Spleen (tissue), 11 donors: ENCODE results near the gene SLC9A7. TPM values are rescaled to one million over a fixed set of nuclear protein-coding genes. Genes with fewer than 3 reads are reported as not detected.

ENCODE experiments used
- DNase-seq: peaks from one replicate; pipeline ENCODE4 v3.0.0-alpha.2; 2020
- H3K27ac ChIP-seq, 8 donors: fragments of 200-600 bp; sonication (generic) in 7 of 8; 1 replicate in 4 of 8; 2 replicates in 4 of 8; pipeline versions ENCODE4 v1.5.0 to v1.8.0; 2016 to 2021; ENCODE audit warnings: inconsistent platforms in 4 of 8, mild to moderate bottlenecking in 4 of 8, moderate library complexity in 1 of 8
- H3K27me3 ChIP-seq, 7 donors: fragments of 200-600 bp; sonication (generic) in 6 of 7; replicated peaks in 1 of 7; 1 replicate in 4 of 7; 2 replicates in 3 of 7; pipeline versions ENCODE4 v1.5.0 to v1.8.0; 2016 to 2021; ENCODE audit warnings: inconsistent platforms in 3 of 7, mild to moderate bottlenecking in 1 of 7
- H3K36me3 ChIP-seq, 6 donors: fragments of 200-600 bp; sonication (generic) in 5 of 6; 1 replicate in 4 of 6; 2 replicates in 2 of 6; pipeline versions ENCODE4 v1.5.0 to v1.8.0; 2016 to 2021; ENCODE audit warnings: inconsistent platforms in 2 of 6
- H3K4me1 ChIP-seq, 6 donors: fragments of 200-600 bp; sonication (generic) in 5 of 6; 1 replicate in 3 of 6; 2 replicates in 3 of 6; pipeline versions ENCODE4 v1.5.0 to v1.8.0; 2016 to 2021; ENCODE audit warnings: inconsistent platforms in 3 of 6
- H3K4me3 ChIP-seq, 8 donors: fragments of 200-600 bp; sonication (generic) in 7 of 8; 1 replicate in 4 of 8; 2 replicates in 4 of 8; pipeline versions ENCODE4 v1.5.0 to v1.8.0; 2016 to 2021; ENCODE audit warnings: inconsistent platforms in 4 of 8, mild to moderate bottlenecking in 4 of 8, moderate library complexity in 2 of 8
- H3K9me3 ChIP-seq, 8 donors: fragments of 200-600 bp; sonication (generic) in 7 of 8; 1 replicate in 4 of 8; 2 replicates in 4 of 8; pipeline versions ENCODE4 v1.5.0 to v1.8.0; 2016 to 2021; ENCODE audit warnings: inconsistent platforms in 4 of 8
- CTCF ChIP-seq, 11 experiments: fragments of 200-600 bp in 7 of 11; fragments of 450-650 bp in 4 of 11; sonication (generic) in 4 of 11; IDR thresholded peaks in 8 of 11; conservative IDR thresholded peaks in 3 of 11; 1 replicate in 7 of 11; 2 replicates in 4 of 11; pipeline versions ENCODE4 v1.4.0 to v1.8.0; 2016 to 2021; ENCODE audit warnings: antibody characterized with exemption in 11 of 11, inconsistent platforms in 4 of 11, mild to moderate bottlenecking in 1 of 11
- POLR2A ChIP-seq, 3 donors: fragments of 450-650 bp; IDR thresholded peaks; one replicate each; pipeline ENCODE4 v1.5.1; 2017; ENCODE audit warnings: antibody characterized with exemption in 3 of 3, mild to moderate bottlenecking in 1 of 3
- POLR2AphosphoS5 ChIP-seq, 3 donors: sonication (generic); formaldehyde crosslinking; IDR thresholded peaks; one replicate each; pipeline ENCODE4 v1.5.1; 2017; ENCODE audit warnings: antibody characterized with exemption in 3 of 3
- WGBS, 5 donors: extraction: QIAGEN DNeasy Blood & Tissue Kit in 3 of 5; methylation state at CpG; one replicate each; pipeline versions ENCODE4 v1.1.5 to v1.1.7; 2013 to 2018; 5-methylcytosine and 5-hydroxymethylcytosine counted together
- intact Hi-C: fragments of 100-400 bp; cut with DNase I; formaldehyde crosslinking; loops from one replicate; pipeline ENCODE4 v1.15.0; 2023; ENCODE audit warnings: low total_unique reads
- polyA plus RNA-seq, 3 donors: library from polyadenylated mRNA; stranded (reverse); fragments of 200-250 nt; gene quantifications; one replicate each; pipeline ENCODE4 v1.2.1, GENCODE V29; 2013
- total RNA-seq, 7 donors: library from RNA; depleted of rRNA in 3 of 7; stranded (reverse); fragments of >200 nt in 3 of 7; fragmentation: NEBNext Ultra II Directional in 4 of 7; extraction: Animal tissue kit (Norgen Biotek cat#: 25700) in 4 of 7; gene quantifications; one replicate each; pipeline versions ENCODE4 v1.1.0 to v1.2.1, GENCODE V29; 2016 to 2021
- donor health status: healthy with polysubstance abuse.
- donor health status: DM: no; HTN: no; CAD: no; lungs with moderate emphysema.
- donor health status: DM: no; HTN: no; CAD: no.
- donor health status: Bipolar disorder and iron deficiency.
- donor health status: healthy.
- donor health status: DM: no; HTN: no; CAD: no.
- donor health status: DM: yes; HTN: yes; CAD: no.

SLC9A7 gene
- total and polyA plus RNA-seq, 10 donors, result 3.2 to 25.2 (median 11.1) TPM

- H3K9me3 ChIP-seq, result peaks cover 4 to 50% (median 23%) of the 10 kb centered on the region in 8 donors
- 16 to 79% (median 45%) methylated on average over 2 of the region's 2 CpGs for WGBS, 5 donors
- no peak overlapping the region for H3K27ac ChIP-seq
- TF ChIP-seq POLR2AphosphoS5 (IDR thresholded peaks at IDR 0.05), result no peak
- no peak for TF ChIP-seq CTCF (IDR thresholded peaks at IDR 0.05 in 8 of 11, conservative IDR thresholded peaks at IDR 0.05 in 3 of 11)
- no peak for TF ChIP-seq POLR2A (IDR thresholded peaks at IDR 0.05)
- H3K36me3 ChIP-seq, result no peaks in the 10 kb centered on the region
- H3K4me1 ChIP-seq, result no peaks in the 10 kb centered on the region
- no peak for DNase-seq
- H3K4me3 ChIP-seq, result no peak overlapping the region
- intact Hi-C loops, result no loop called here
- H3K27me3 ChIP-seq, result no peaks in the 10 kb centered on the region
Observed at GRCh38 chrX:46737462-46737861, 21.5 kb downstream of the SLC9A7 start.

- no peaks in the 10 kb centered on the region for H3K27me3 ChIP-seq
- no peak overlapping the region for H3K27ac ChIP-seq
- TF ChIP-seq CTCF (IDR thresholded peaks at IDR 0.05 in 8 of 11, conservative IDR thresholded peaks at IDR 0.05 in 3 of 11), result no peak
- TF ChIP-seq POLR2AphosphoS5 (IDR thresholded peaks at IDR 0.05), result no peak
- no peak overlapping the region for H3K4me3 ChIP-seq
- intact Hi-C loops, result no loop called here
- peaks cover 4 to 50% (median 23%) of the 10 kb centered on the region in 8 donors for H3K9me3 ChIP-seq
- no peaks in the 10 kb centered on the region for H3K36me3 ChIP-seq
- no peak for DNase-seq
- H3K4me1 ChIP-seq, result no peaks in the 10 kb centered on the region
Observed at GRCh38 chrX:46737041-46737440, 21.9 kb downstream of the SLC9A7 start.

- Histone ChIP-seq H3K4me1 (no peaks in the 10 kb centered on the region), H3K36me3 (no peaks in the 10 kb centered on the region), H3K27ac (no peak overlapping the region), H3K9me3 (peaks cover 4 to 44% (median 23%) of the 10 kb centered on the region in 8 donors), H3K27me3 (no peaks in the 10 kb centered on the region), H3K4me3 (no peak overlapping the region)
- TF ChIP-seq POLR2A (IDR thresholded peaks at IDR 0.05) (no peak), POLR2AphosphoS5 (IDR thresholded peaks at IDR 0.05) (no peak), CTCF (IDR thresholded peaks at IDR 0.05 in 8 of 11, conservative IDR thresholded peaks at IDR 0.05 in 3 of 11) (no peak)
- intact Hi-C loops, result no loop called here
- WGBS, 5 donors, result 67 to 100% (median 90%) methylated on average over 2 of the region's 2 CpGs
- DNase-seq, result no peak
Observed at GRCh38 chrX:46735622-46736021, 23.3 kb downstream of the SLC9A7 start.

GRCh38 chrX:46733226-46733625 is 25.7 kb downstream of the SLC9A7 start:
- H3K9me3 ChIP-seq, result peaks cover 4 to 40% (median 23%) of the 10 kb centered on the region in 8 donors
- 33 to 62% (median 55%) methylated on average over 1 of the region's 1 CpG for WGBS, 5 donors
- no peaks in the 10 kb centered on the region for H3K36me3 ChIP-seq
- no peaks in the 10 kb centered on the region for H3K27me3 ChIP-seq
- no peak overlapping the region for H3K27ac ChIP-seq
- no peak for TF ChIP-seq POLR2A (IDR thresholded peaks at IDR 0.05)
- intact Hi-C loops, result no loop called here
- H3K4me3 ChIP-seq, result no peak overlapping the region
- H3K4me1 ChIP-seq, result no peaks in the 10 kb centered on the region
- DNase-seq, result no peak

- Histone ChIP-seq H3K4me3 (no peak overlapping the region), H3K27me3 (no peaks in the 10 kb centered on the region), H3K36me3 (no peaks in the 10 kb centered on the region), H3K27ac (no peak overlapping the region), H3K4me1 (no peaks in the 10 kb centered on the region), H3K9me3 (peaks cover 2 to 21% (median 12%) of the 10 kb centered on the region in 8 donors)
- intact Hi-C loops, result no loop called here
- WGBS, 5 donors, result 69 to 95% (median 84%) methylated on average over 1 of the region's 1 CpG
- DNase-seq, result no peak
- no peak for TF ChIP-seq POLR2A (IDR thresholded peaks at IDR 0.05)
- no peak for TF ChIP-seq CTCF (IDR thresholded peaks at IDR 0.05 in 8 of 11, conservative IDR thresholded peaks at IDR 0.05 in 3 of 11)
- no peak for TF ChIP-seq POLR2AphosphoS5 (IDR thresholded peaks at IDR 0.05)
Observed at GRCh38 chrX:46730765-46731164, 28.2 kb downstream of the SLC9A7 start.
